GM12874 (cell line): ENCODE measurements around the gene VAMP1.

ENCODE experiments used
- CTCF ChIP-seq: IDR thresholded peaks from 2 replicates; pipeline ENCODE4 v1.5.1; 2011; ENCODE audit warnings: low read depth, mild to moderate bottlenecking, control low read depth, low read length, moderate library complexity; ENCODE audit not compliant: insufficient read depth

VAMP1 gene

DNA sequence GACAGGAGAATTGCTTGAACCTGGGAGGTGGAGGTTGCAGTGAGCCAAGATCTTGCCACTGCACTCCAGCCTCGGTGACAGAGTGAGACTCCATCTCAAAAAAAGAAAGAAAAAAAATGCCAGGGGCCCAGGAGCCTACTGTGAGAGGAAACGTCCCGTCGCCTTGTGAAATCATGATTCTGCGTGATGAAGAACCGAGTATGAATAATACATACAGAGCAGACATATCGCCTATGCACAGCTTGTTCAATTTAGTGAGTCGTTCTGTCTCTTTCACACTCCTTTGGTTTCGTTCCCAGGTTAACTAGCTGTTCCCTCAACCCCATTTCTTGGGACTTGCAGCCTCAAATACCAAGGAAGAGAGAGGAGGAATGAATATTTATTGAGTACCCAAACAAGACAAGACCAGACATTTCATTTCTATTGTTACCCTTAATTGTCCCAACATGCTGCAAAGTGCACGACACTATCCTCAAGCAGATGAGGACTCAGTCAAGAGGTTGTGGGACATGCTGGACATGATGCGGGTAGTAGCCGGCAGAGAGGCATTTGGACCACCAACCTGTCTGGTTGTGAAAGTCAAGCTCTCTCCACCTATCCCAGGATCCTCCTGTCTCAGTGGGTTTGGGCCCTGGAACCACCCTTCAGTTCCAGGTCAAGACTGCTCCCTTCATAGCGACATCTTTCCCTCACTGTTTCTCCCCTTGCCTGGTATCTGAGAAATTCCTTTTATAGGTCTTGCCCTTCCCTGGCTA lies 34.3 kb downstream of the VAMP1 start:
- TF ChIP-seq CTCF = no peak

GRCh38 chr12:6434205-6435140 lies 36.0 kb downstream of the VAMP1 start:
- TF ChIP-seq CTCF = no peak

DNA sequence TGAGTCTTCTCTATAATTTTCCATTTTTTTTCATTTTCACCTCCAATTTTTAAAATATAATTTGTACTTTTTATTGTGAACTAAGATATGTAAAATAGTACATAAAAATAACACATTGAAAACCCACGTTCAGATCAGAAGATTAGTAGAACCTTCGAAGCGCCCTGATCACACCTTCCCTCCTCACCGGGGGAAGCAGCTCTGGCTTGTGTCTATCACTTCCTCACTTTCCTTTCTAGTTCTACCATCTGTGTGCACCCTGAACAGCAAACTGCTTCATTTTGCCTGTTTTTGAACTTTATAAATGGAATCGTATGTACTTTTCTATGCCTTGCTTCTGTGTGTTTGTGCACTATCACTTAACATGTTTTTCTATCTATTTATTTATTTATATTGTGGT lies 37.5 kb downstream of the VAMP1 start:
- TF ChIP-seq CTCF = no peak

DNA sequence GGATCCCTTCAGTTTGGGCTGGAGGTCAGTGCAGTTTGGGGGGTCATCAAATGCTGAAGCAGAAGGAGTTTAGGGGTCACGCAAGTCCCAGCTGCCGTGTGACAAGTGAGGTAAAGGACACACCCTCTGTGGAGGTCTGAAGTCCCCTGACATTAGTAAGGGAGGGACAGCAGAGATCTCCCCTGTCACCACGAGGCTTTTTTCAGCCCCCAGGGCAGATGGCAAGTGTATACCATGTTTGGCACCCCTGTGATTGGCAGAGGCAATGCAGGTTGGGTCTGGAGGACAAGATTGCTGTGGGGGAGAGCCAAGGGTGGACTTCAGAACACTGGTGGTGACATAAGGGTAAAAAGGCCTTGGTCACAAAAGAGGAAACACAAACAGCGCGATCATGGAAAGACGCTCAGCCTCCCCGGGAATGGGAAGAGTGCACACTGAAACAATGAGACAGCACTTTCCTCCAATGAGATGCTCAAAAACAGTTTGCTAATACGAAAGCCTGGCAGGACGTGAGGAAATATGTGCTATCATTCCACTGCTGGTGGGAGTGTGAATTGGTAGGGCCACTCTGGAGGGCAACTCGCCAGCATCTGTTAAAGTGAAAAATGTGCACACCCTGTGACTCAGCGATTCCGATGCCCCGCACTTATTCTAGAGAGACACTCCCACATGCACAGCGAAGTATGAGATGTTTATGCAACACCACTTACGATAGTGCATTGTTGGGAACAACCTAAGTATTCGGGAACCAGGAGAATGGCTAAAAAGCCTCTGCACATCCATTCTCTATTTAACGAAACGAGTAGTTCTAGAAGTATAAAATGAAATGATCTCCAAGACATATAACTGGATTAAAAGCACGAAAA lies 40.1 kb downstream of the VAMP1 start:
- no peak for TF ChIP-seq CTCF

GRCh38 chr12:6428326-6428725 lies 42.2 kb downstream of the VAMP1 start:
- no peak for TF ChIP-seq CTCF

DNA sequence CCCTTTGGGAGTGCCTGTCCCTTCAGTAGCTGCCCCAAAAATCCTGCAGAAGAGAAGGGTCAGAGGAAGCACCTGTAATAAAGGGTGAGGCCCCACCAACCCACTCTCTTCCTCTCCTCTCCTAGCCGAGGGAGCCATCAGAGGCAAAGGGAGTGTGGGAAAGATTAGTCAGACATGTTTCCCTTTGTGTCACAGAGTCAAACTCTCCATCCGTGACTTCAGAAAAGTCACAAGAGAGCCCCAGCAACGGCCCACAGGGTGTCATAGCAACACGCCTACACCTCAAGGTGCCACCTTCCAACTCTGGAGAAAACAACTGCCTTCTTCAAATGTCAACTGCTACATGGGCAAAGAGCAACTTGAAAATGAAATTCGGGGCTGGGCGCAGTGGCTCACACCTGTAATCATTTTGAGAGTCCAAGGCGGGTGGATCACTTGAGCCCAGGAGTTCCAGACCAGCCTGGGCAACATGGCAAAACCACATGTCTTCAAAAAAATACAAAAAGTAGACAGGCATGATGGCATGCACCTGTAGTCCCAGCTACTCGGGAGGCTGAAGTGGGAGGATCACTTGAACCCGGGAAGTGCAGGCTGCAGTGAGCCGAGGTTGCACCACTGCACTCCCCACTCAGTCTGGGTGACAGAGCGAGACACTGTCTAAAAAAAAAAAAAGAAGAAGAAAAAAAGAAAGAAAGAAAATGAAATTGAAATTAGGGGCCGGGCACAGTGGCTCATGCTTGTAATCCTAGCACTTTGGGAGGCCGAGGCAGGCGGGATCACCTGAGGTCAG lies 43.4 kb downstream of the VAMP1 start:
- TF ChIP-seq CTCF = no peak
